K562 (cell line): Measurements from ENCODE around the gene COQ7. TPM values are rescaled to one million over a fixed set of nuclear protein-coding genes. Genes with fewer than 3 reads are reported as not detected.

Experiments used
- ATAC-seq: fragments of 200-7000 bp; cut with Tn5 transposase; 3 replicates; pipeline ENCODE4 v1.9.1; 2020; ENCODE audit warnings: moderate library complexity
- BruUV-seq: library from RNA; stranded (reverse); fragments of 400-500 nt; replicated peaks from 2 replicates; lab custom pipeline; 2021; lab: Mats Ljungman, UMichigan
- CTCF ChIA-PET: fragments of 300-600 bp; formaldehyde crosslinking; extraction: SDS; loops from one replicate; lab custom pipeline; 2021; ENCODE audit warnings: low intra/inter-chr PET ratio; lab: Yijun Ruan, JAX
- POLR2A ChIA-PET: fragments of 300-600, 350-650 bp; sonication (Branson Sonifier 250); formaldehyde crosslinking; extraction: SDS; loops from one replicate; lab custom pipeline; 2021; ENCODE audit warnings: antibody characterized with exemption, inconsistent platforms; lab: Yijun Ruan, JAX
- DNase-seq, 4 experiments: peaks; one replicate each; pipeline versions ENCODE4 v3.0.0 to v3.0.0-alpha.2; 2011 to 2018; ENCODE audit warnings: low spot score in 3 of 4, mixed read lengths in 3 of 4; ENCODE audit errors: extremely low read depth in 1 of 4
- FAIRE-seq: peaks from 2 replicates; lab custom pipeline; 2011; peaks lifted over from hg19 to GRCh38; lab: Jason Lieb, UNC
- H2AFZ ChIP-seq: 2 replicates; pipeline ENCODE4 v1.6.0; 2011; ENCODE audit warnings: low read depth, low read length, control low read depth, inconsistent platforms
- H3K27ac ChIP-seq: fragments of 200-600 bp; 3 replicates; pipeline ENCODE4 v1.8.0; 2011; ENCODE audit warnings: low read depth, mild to moderate bottlenecking, control low read depth, inconsistent platforms, low read length, moderate library complexity, mixed read lengths; ENCODE audit errors: extremely low read depth
- H3K27me3 ChIP-seq, 2 experiments: fragments of 300-600 bp in 1 of 2; 2 replicates in 1 of 2; 3 replicates in 1 of 2; pipeline versions ENCODE4 v1.6.0 to v1.8.0; 2011; ENCODE audit warnings: inconsistent platforms in 2 of 2, low read length in 2 of 2, mild to moderate bottlenecking in 1 of 2, mixed read lengths in 1 of 2, moderate library complexity in 1 of 2; ENCODE audit not compliant: control insufficient read depth in 2 of 2, insufficient read depth in 2 of 2
- H3K36me3 ChIP-seq: fragments of 300-600 bp; 3 replicates; pipeline ENCODE4 v1.8.0; 2011; ENCODE audit warnings: mild to moderate bottlenecking, low read length, inconsistent platforms; ENCODE audit not compliant: control insufficient read depth, insufficient read depth
- H3K4me1 ChIP-seq, 2 experiments: fragments of 200-600 bp in 1 of 2; replicated peaks in 1 of 2; 2 replicates in 1 of 2; 3 replicates in 1 of 2; pipeline versions ENCODE4 v1.5.1 to v1.8.0; 2011; ENCODE audit warnings: inconsistent platforms in 2 of 2, low read length in 2 of 2, mild to moderate bottlenecking in 1 of 2, mixed read lengths in 1 of 2, moderate library complexity in 1 of 2; ENCODE audit not compliant: control insufficient read depth in 2 of 2, insufficient read depth in 2 of 2
- H3K4me2 ChIP-seq: 2 replicates; pipeline ENCODE4 v1.6.1; 2011; ENCODE audit warnings: low read length, control low read depth, inconsistent platforms, mixed read lengths; ENCODE audit not compliant: insufficient read depth
- H3K4me3 ChIP-seq: fragments of 200-600 bp; sonication (generic), shearing (Covaris generic); 2 replicates; pipeline ENCODE4 v1.5.1; 2016; ENCODE audit warnings: control low read depth, inconsistent platforms
- H3K79me2 ChIP-seq: fragments of 200-600 bp; 3 replicates; pipeline ENCODE4 v1.8.0; 2011; ENCODE audit warnings: low read length, inconsistent platforms; ENCODE audit not compliant: control insufficient read depth, insufficient read depth
- H3K9ac ChIP-seq, 2 experiments: 2 replicates each; pipeline versions ENCODE4 v1.6.0 to v1.6.1; 2011; ENCODE audit warnings: low read depth in 2 of 2, low read length in 2 of 2, control low read depth in 1 of 2, inconsistent platforms in 1 of 2, mild to moderate bottlenecking in 1 of 2, mixed read lengths in 1 of 2; ENCODE audit not compliant: insufficient read depth in 1 of 2
- H3K9me1 ChIP-seq: one replicate; pipeline ENCODE4 v1.6.0; 2011; ENCODE audit warnings: inconsistent platforms, mild to moderate bottlenecking, low read length, moderate library complexity; ENCODE audit not compliant: control insufficient read depth, insufficient read depth
- H3K9me3 ChIP-seq: replicated peaks from 2 replicates; pipeline ENCODE4 v1.5.1; 2011; ENCODE audit warnings: low read depth, low read length, inconsistent platforms; ENCODE audit not compliant: control insufficient read depth, insufficient read depth
- H4K20me1 ChIP-seq: replicated peaks from 2 replicates; pipeline ENCODE4 v1.6.1; 2011; ENCODE audit warnings: low read length, inconsistent platforms, mixed read lengths; ENCODE audit not compliant: control insufficient read depth, insufficient read depth
- ARID2 ChIP-seq: fragments of 450-650 bp; IDR thresholded peaks from 2 replicates; pipeline ENCODE4 v1.6.1; 2017; ENCODE audit warnings: antibody characterized with exemption, mild to moderate bottlenecking
- CUX1 ChIP-seq: fragments of 200-800 bp; sonication (Bioruptor generic); IDR thresholded peaks from 2 replicates; pipeline ENCODE4 v1.6.1; 2016; ENCODE audit warnings: missing genetic modification characterization, missing compliant biosample characterization
- HIVEP1 ChIP-seq: fragments of 250-450 bp; sonication (Bioruptor Pico); IDR thresholded peaks from 2 replicates; pipeline ENCODE4 v1.4.0; 2020; ENCODE audit warnings: mild to moderate bottlenecking
- RREB1 ChIP-seq: fragments of 250-450 bp; sonication (Bioruptor Pico); IDR thresholded peaks from 2 replicates; pipeline ENCODE4 v1.4.0; 2020
- WGBS: fragments of 100-300 bp; shearing (Covaris generic); methylation state at CpG from one replicate; pipeline ENCODE4 v1.1.6; 2016; ENCODE audit warnings: low coverage, mixed read lengths; ENCODE audit not compliant: insufficient coverage; ENCODE audit errors: missing lambda C conversion rate; 5-methylcytosine and 5-hydroxymethylcytosine counted together
- in situ Hi-C: fragments of 300-500 bp; cut with MboI; formaldehyde crosslinking; loops from 4 replicates; pipeline ENCODE4 v1.15.0; 2018; ENCODE audit warnings: inconsistent platforms, mixed read lengths
- intact Hi-C: fragments of 100-400 bp; cut with micrococcal nuclease; formaldehyde crosslinking; loops from 2 replicates; pipeline ENCODE4 v1.14.2; 2022
- polyA plus RNA-seq, 8 experiments: library from polyadenylated mRNA; depleted of rRNA in 4 of 8; stranded (reverse) in 5 of 8; unstranded in 3 of 8; fragments of >200 nt; fragmentation: Nextera tagmentation in 2 of 8; fragmentation: Illumina TruSeq in 1 of 8; extraction: Ambion mirVana in 2 of 8; extraction: Trizol in 1 of 8; gene quantifications; 2 replicates each; pipeline versions ENCODE4 v1.2.1 to v1.2.3, GENCODE V29; 2011 to 2014; ENCODE audit warnings: inconsistent platforms in 1 of 8, missing spikeins in 1 of 8
- total RNA-seq, 7 experiments: library from RNA; depleted of rRNA in 6 of 7; stranded (reverse); fragments of >200 nt in 6 of 7; fragmentation: Illumina TruSeq in 2 of 7; extraction: Trizol in 2 of 7; gene quantifications; 2 replicates each; pipeline versions ENCODE4 v1.2.1 to v1.2.3, GENCODE V29; 2011 to 2021; ENCODE audit warnings: low replicate concordance in 1 of 7

The COQ7 gene
- total and polyA plus RNA-seq, 9 of the 15 experiments (the other 6 are each of a cell fraction or from before 2014, with no cell fraction given): 2.3 to 26.1 (median 15.2) TPM

- intact Hi-C loops: loop anchor here (5.0 kb wide), 1 partner anchor 350 kb away; no protein-coding TSS in a partner anchor
- no peak for TF ChIP-seq ARID2
- no peak for TF ChIP-seq RREB1 (CRISPR knock-in tag)
- no peak for TF ChIP-seq CUX1
- TF ChIP-seq HIVEP1 (CRISPR knock-in tag): no peak
These were observed 49.5 kb downstream of the COQ7 start for GRCh38 chr16:19116711-19117449.

More at GRCh38 chr16:19116711-19117449, 49.5 kb downstream of the COQ7 start:
- Histone ChIP-seq H3K27me3 (no peaks in the 10 kb centered on the region), H3K4me1 (peaks cover 26 to 37% of the 10 kb centered on the region in 2 experiments), H3K9me1 (no peaks in the 10 kb centered on the region), H2AFZ (peak overlapping the region; percentile 2), H3K4me3 (no peak overlapping the region), H4K20me1 (no peaks in the 10 kb centered on the region), H3K4me2 (no peak overlapping the region), H3K27ac (0 out of 3 replicates have a peak overlapping the region, but pooled peaks have one; percentile 0), H3K9me3 (no peaks in the 10 kb centered on the region), H3K79me2 (no peaks in the 10 kb centered on the region), H3K36me3 (no peaks in the 10 kb centered on the region), H3K9ac (no peak overlapping the region)
- in situ Hi-C loops: no loop called here
- BruUV-seq: no TSS peak
- DNase-seq (no peak), FAIRE-seq (no peak), ATAC-seq (no peak)
- 59% methylated on average over 6 of the region's 6 CpGs for WGBS
- POLR2A ChIA-PET: interaction anchor here (0.6 to 4.0 kb wide), 10 partner anchors 7 to 169 kb away, joined by 3 to 18 read pairs (median 3); partner anchors contain the start of gene CLEC19A
- CTCF ChIA-PET: no interaction called here
